HCT116 (cell line): ENCODE results near the gene ARHGAP23. TPM values are rescaled to one million over a fixed set of nuclear protein-coding genes. Genes with fewer than 3 reads are reported as not detected.

Source experiments
- ATAC-seq: fragments of 200-7000 bp; cut with Tn5 transposase; 2 replicates; pipeline ENCODE4 v1.9.1; 2020; ENCODE audit warnings: mild to moderate bottlenecking, moderate library complexity
- BruUV-seq: library from RNA; stranded (reverse); fragments of 400-500 nt; replicated peaks from 2 replicates; lab custom pipeline; 2021; lab: Mats Ljungman, UMichigan
- CTCF ChIA-PET: fragments of 300-600 bp; sonication (Branson Sonifier 250); formaldehyde crosslinking; loops from one replicate; lab custom pipeline; 2021; ENCODE audit warnings: antibody characterized with exemption; lab: Charles Lee
- POLR2A ChIA-PET: fragments of 300-600, 350-600 bp; sonication (Branson Sonifier 250); formaldehyde crosslinking; loops from one replicate; lab custom pipeline; 2021; ENCODE audit warnings: antibody characterized with exemption; lab: Charles Lee
- RAD21 ChIA-PET, 2 experiments: fragments of 300-600 bp; sonication (Branson Sonifier 250); formaldehyde crosslinking; loops; one replicate each; lab custom pipeline; 2023; ENCODE audit warnings: low total read pairs in 2 of 2; ENCODE audit not compliant: uncharacterized antibody in 2 of 2, unreplicated experiment in 2 of 2, low non-redundant PET in 1 of 2; lab: Charles Lee
- DNase-seq: peaks from one replicate; pipeline ENCODE4 v3.0.0-alpha.2; 2010; ENCODE audit warnings: low read depth, low spot score
- H2AFZ ChIP-seq: fragments of 200-600 bp; shearing (Covaris generic), sonication (generic); 2 replicates; pipeline ENCODE4 v1.6.1; 2017; ENCODE audit warnings: low read depth, mixed run types, mixed read lengths, antibody characterized with exemption, low read length; ENCODE audit not compliant: poor library complexity, severe bottlenecking
- H3K27ac ChIP-seq: 2 replicates; pipeline ENCODE4 v1.5.1; 2012; ENCODE audit warnings: low read depth, low read length
- H3K27me3 ChIP-seq: fragments of 200-600 bp; sonication (generic); 2 replicates; pipeline ENCODE4 v1.6.1; 2016; ENCODE audit warnings: mixed run types, low read length, mixed read lengths; ENCODE audit not compliant: insufficient read depth
- H3K36me3 ChIP-seq, 2 experiments: fragments of 200-500 bp in 1 of 2; fragments of 200-600 bp in 1 of 2; sonication (Bioruptor generic) in 1 of 2; sonication (generic) in 1 of 2; 2 replicates each; pipeline versions ENCODE4 v1.5.1 to v1.6.1; 2014 to 2016; ENCODE audit warnings: low read length in 2 of 2, inconsistent platforms in 1 of 2, mixed read lengths in 1 of 2, mixed run types in 1 of 2; ENCODE audit not compliant: insufficient read depth in 2 of 2, control insufficient read depth in 1 of 2
- H3K4me1 ChIP-seq, 2 experiments: fragments of 200-600 bp in 1 of 2; sonication (generic) in 1 of 2; 2 replicates each; pipeline versions ENCODE4 v1.5.1 to v1.6.1; 2012 to 2017; ENCODE audit warnings: low read length in 2 of 2, inconsistent platforms in 1 of 2, mild to moderate bottlenecking in 1 of 2, mixed read lengths in 1 of 2, mixed run types in 1 of 2, moderate library complexity in 1 of 2; ENCODE audit not compliant: insufficient read depth in 2 of 2, control insufficient read depth in 1 of 2
- H3K4me2 ChIP-seq: fragments of 200-600 bp; sonication (generic); 2 replicates; pipeline ENCODE4 v1.6.1; 2017; ENCODE audit warnings: mixed run types, low read length, mixed read lengths
- H3K4me3 ChIP-seq, 2 experiments: fragments of 200-600 bp in 1 of 2; sonication (generic) in 1 of 2; replicated peaks in 1 of 2; 2 replicates each; pipeline ENCODE4 v1.5.1; 2011 to 2016; ENCODE audit warnings: low read length in 2 of 2, control low read depth in 1 of 2, low read depth in 1 of 2, mild to moderate bottlenecking in 1 of 2, mixed read lengths in 1 of 2, mixed run types in 1 of 2
- H3K79me2 ChIP-seq: fragments of 200-600 bp; sonication (generic); 2 replicates; pipeline ENCODE4 v1.6.1; 2017; ENCODE audit warnings: mild to moderate bottlenecking, mixed run types, low read length, moderate library complexity, mixed read lengths; ENCODE audit not compliant: insufficient read depth
- H3K9ac ChIP-seq: fragments of 200-600 bp; sonication (generic); 2 replicates; pipeline ENCODE4 v1.6.1; 2016; ENCODE audit warnings: low read length, mixed read lengths
- H3K9me2 ChIP-seq: fragments of 200-600 bp; sonication (generic), shearing (Covaris generic); 2 replicates; pipeline ENCODE4 v1.6.1; 2017; ENCODE audit warnings: mixed run types, mild to moderate bottlenecking, moderate library complexity; ENCODE audit not compliant: insufficient read depth
- H3K9me3 ChIP-seq, 2 experiments: fragments of 200-500 bp in 1 of 2; fragments of 200-600 bp in 1 of 2; sonication (Bioruptor generic) in 1 of 2; sonication (generic) in 1 of 2; 2 replicates each; pipeline ENCODE4 v1.6.1; 2014 to 2017; ENCODE audit warnings: low read length in 2 of 2, mixed read lengths in 2 of 2, inconsistent platforms in 1 of 2, low read depth in 1 of 2, mild to moderate bottlenecking in 1 of 2, mixed run types in 1 of 2, moderate library complexity in 1 of 2; ENCODE audit not compliant: control insufficient read depth in 1 of 2, insufficient read depth in 1 of 2
- H4K20me1 ChIP-seq: fragments of 200-600 bp; sonication (generic), shearing (Covaris generic); 2 replicates; pipeline ENCODE4 v1.6.1; 2017; ENCODE audit warnings: mixed run types, mild to moderate bottlenecking, moderate library complexity; ENCODE audit not compliant: insufficient read depth
- CBX3 ChIP-seq: IDR thresholded peaks from 2 replicates; pipeline ENCODE4 v1.6.1; 2012; ENCODE audit warnings: low read depth
- EGR1 ChIP-seq: IDR thresholded peaks from 2 replicates; pipeline ENCODE4 v1.6.1; 2012; ENCODE audit warnings: low read depth
- ELF1 ChIP-seq: IDR thresholded peaks from 2 replicates; pipeline ENCODE4 v1.6.1; 2012; ENCODE audit warnings: low read depth, borderline replicate concordance
- EZH2 ChIP-seq: fragments of 200-600 bp; sonication (generic); IDR thresholded peaks from 2 replicates; pipeline ENCODE4 v1.6.1; 2017; ENCODE audit warnings: antibody characterized with exemption, mixed run types
- FOSL1 ChIP-seq: IDR thresholded peaks from 2 replicates; pipeline ENCODE4 v1.6.1; 2012; ENCODE audit warnings: low read depth
- MAX ChIP-seq: IDR thresholded peaks from 2 replicates; pipeline ENCODE4 v1.6.1; 2012
- RAD21 ChIP-seq: IDR thresholded peaks from 2 replicates; pipeline ENCODE4 v1.6.1; 2012; ENCODE audit warnings: low read depth, mild to moderate bottlenecking
- SP1 ChIP-seq: IDR thresholded peaks from 2 replicates; pipeline ENCODE4 v1.6.1; 2012; ENCODE audit warnings: low read depth
- SRF ChIP-seq: IDR thresholded peaks from 2 replicates; pipeline ENCODE4 v1.6.1; 2012; ENCODE audit warnings: low read depth
- ZBTB33 ChIP-seq: IDR thresholded peaks from 2 replicates; pipeline ENCODE4 v1.6.1; 2011; ENCODE audit warnings: mild to moderate bottlenecking, low read length, moderate library complexity; ENCODE audit not compliant: insufficient replicate concordance; ENCODE audit errors: extremely low read depth
- ZFX ChIP-seq: fragments of 450-650 bp; IDR thresholded peaks from 2 replicates; pipeline ENCODE4 v1.6.1; 2017
- ZNF274 ChIP-seq: fragments of 200-500 bp; sonication (Bioruptor generic); IDR thresholded peaks from 2 replicates; pipeline ENCODE4 v1.6.1; 2014; ENCODE audit warnings: mild to moderate bottlenecking, low read depth, low read length, inconsistent platforms
- intact Hi-C: fragments of 100-400 bp; cut with micrococcal nuclease; formaldehyde crosslinking; loops from 2 replicates; pipeline ENCODE4 v1.10.0; 2022
- total RNA-seq: library from RNA; stranded (reverse); gene quantifications from one replicate; pipeline ENCODE4 v1.2.1, GENCODE V29; 2021; ENCODE audit not compliant: unreplicated experiment
- TF ChIP-seq, protein P1 (sequence below): IDR thresholded peaks from 2 replicates; pipeline ENCODE4 v1.6.1; 2012

Gene ARHGAP23
- total RNA-seq, 1 experiment from 2014 or later = 41.0 TPM

- no peaks in the 10 kb centered on the region for H4K20me1 ChIP-seq
- no peak overlapping the region for H2AFZ ChIP-seq
- H3K36me3 ChIP-seq = no peaks in the 10 kb centered on the region
- H3K4me1 ChIP-seq = peaks cover 5 to 17% of the 10 kb centered on the region in 2 experiments; a peak in 3 of 4 replicates
- CTCF ChIA-PET = interaction anchor here (0.7 to 1.6 kb wide), 4 partner anchors 19 to 245 kb away, joined by 3 to 11 read pairs (median 4); no protein-coding TSS in a partner anchor
- no peaks in the 10 kb centered on the region for H3K9me3 ChIP-seq
- POLR2A ChIA-PET = no interaction called here
- no peaks in the 10 kb centered on the region for H3K9me2 ChIP-seq
- RAD21 ChIA-PET = no interaction called here
- no TSS peak for BruUV-seq
- no peak for ATAC-seq
- no peaks in the 10 kb centered on the region for H3K27me3 ChIP-seq
- intact Hi-C loops = no loop called here
- H3K9ac ChIP-seq = no peak overlapping the region
- DNase-seq = no peak
- no peak overlapping the region for H3K4me2 ChIP-seq
- no peak overlapping the region for H3K27ac ChIP-seq
- H3K79me2 ChIP-seq = no peaks in the 10 kb centered on the region
- H3K4me3 ChIP-seq = no peak overlapping the region
- no peak for TF ChIP-seq EGR1
- TF ChIP-seq SRF = no peak
Observed at GRCh38 chr17:38421871-38422827, 6.1 kb upstream of the ARHGAP23 start.

DNA sequence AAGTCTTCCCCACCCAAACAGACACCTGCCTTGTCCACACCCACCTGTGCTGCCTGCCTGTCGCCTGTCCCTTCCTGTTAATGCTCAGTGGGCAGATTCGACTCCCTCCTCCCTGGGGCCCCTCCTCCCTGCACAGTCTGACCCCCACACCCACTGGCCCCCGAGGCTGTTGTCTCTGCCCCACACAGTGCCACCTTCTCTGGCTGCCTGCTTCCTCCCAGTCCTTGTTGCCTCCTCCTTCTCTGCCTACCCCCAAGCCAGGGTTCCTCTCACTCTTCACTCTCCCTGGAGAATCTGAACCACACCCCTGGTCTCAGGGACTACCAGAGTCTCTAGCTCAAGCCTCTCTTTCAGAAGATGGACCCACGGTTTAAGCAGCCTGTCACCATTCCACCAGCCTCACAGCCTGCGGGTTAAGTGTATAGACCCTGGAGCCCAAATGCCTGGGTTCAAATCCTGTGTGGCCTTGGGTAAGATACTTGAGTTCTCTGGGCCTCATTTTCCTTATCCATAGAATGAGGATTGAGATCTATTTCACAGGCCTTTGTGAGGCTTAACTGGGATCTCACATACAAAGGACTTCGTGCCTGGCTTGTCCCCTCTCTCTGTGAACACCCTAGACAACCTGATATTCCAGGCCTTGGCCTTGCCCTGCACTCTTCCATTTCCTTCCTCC lies 3.8 kb upstream of the ARHGAP23 start:
- Histone ChIP-seq H2AFZ (no peak overlapping the region), H3K9ac (no peak overlapping the region), H4K20me1 (no peaks in the 10 kb centered on the region), H3K4me3 (no peak overlapping the region), H3K27ac (no peak overlapping the region), H3K9me2 (no peaks in the 10 kb centered on the region), H3K4me2 (no peak overlapping the region), H3K9me3 (no peaks in the 10 kb centered on the region), H3K36me3 (no peaks in the 10 kb centered on the region), H3K27me3 (no peaks in the 10 kb centered on the region), H3K79me2 (no peaks in the 10 kb centered on the region), H3K4me1 (peaks cover 17 to 34% of the 10 kb centered on the region in 2 experiments)
- ATAC-seq = no peak
- POLR2A ChIA-PET = interaction anchor here (1.0 kb wide), 1 partner anchor 8 kb away, joined by 4 read pairs; no protein-coding TSS in a partner anchor
- no peak for DNase-seq
- BruUV-seq = no TSS peak
- CTCF ChIA-PET = interaction anchor here (0.6 to 1.6 kb wide), 18 partner anchors 8 to 243 kb away, joined by 3 to 13 read pairs (median 4); no protein-coding TSS in a partner anchor
- intact Hi-C loops = no loop called here
- RAD21 ChIA-PET = interaction anchor here (0.9 to 1.2 kb wide), 3 partner anchors 60 to 243 kb away, joined by 3 to 4 read pairs (median 4); no protein-coding TSS in a partner anchor
- TF ChIP-seq RAD21 (no peak), EZH2 (no peak), FOSL1 (no peak), EGR1 (no peak), ZFX (no peak), CBX3 (no peak), ZBTB33 (no peak), SP1 (no peak), ELF1 (no peak), ZNF274 (no peak), MAX (no peak)
- TF ChIP-seq, protein P1, sequence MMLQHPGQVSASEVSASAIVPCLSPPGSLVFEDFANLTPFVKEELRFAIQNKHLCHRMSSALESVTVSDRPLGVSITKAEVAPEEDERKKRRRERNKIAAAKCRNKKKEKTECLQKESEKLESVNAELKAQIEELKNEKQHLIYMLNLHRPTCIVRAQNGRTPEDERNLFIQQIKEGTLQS = no peak
